CD4-positive, alpha-beta T cell (primary cell): ENCODE data around the gene CHST6. TPM values are rescaled to one million over a fixed set of nuclear protein-coding genes. Genes with fewer than 3 reads are reported as not detected.

ENCODE experiments used
- ATAC-seq: fragments of 200-7000 bp; cut with Tn5 transposase; one replicate; pipeline ENCODE4 v1.10.0; 2022; ENCODE audit warnings: mild to moderate bottlenecking; ENCODE audit not compliant: poor library complexity
- CTCF ChIA-PET: fragments of 350-600 bp; sonication (Branson Sonifier 250); formaldehyde crosslinking; loops from one replicate; lab custom pipeline; 2021; ENCODE audit warnings: antibody characterized with exemption, inconsistent platforms; lab: Charles Lee
- POLR2A ChIA-PET: fragments of 350-600 bp; sonication (Branson Sonifier 250); formaldehyde crosslinking; loops from one replicate; lab custom pipeline; 2021; ENCODE audit warnings: antibody characterized with exemption, inconsistent platforms; lab: Charles Lee
- DNase-seq, 14 experiments: peaks; one replicate each; pipeline ENCODE4 v3.0.0-alpha.2; 2013 to 2020; ENCODE audit warnings: mixed read lengths in 2 of 14
- H3K27ac ChIP-seq, 2 donors: one replicate each; pipeline versions ENCODE4 v1.5.1 to v1.7.0; 2013; ENCODE audit warnings: low read length in 2 of 2, low read depth in 1 of 2, mild to moderate bottlenecking in 1 of 2
- H3K27me3 ChIP-seq, 2 experiments: 1 replicate in 1 of 2; 2 replicates in 1 of 2; pipeline versions ENCODE4 v1.6.1 to v1.7.0; 2013; ENCODE audit warnings: low read length in 2 of 2, control low read depth in 1 of 2, mild to moderate bottlenecking in 1 of 2, moderate library complexity in 1 of 2; ENCODE audit not compliant: insufficient read depth in 2 of 2, control insufficient read depth in 1 of 2
- H3K36me3 ChIP-seq: one replicate; pipeline ENCODE4 v1.6.1; 2013; ENCODE audit warnings: low read length, control low read depth; ENCODE audit not compliant: insufficient read depth
- H3K4me1 ChIP-seq: one replicate; pipeline ENCODE4 v1.6.1; 2013; ENCODE audit warnings: low read length, control low read depth; ENCODE audit not compliant: insufficient read depth
- H3K4me3 ChIP-seq: one replicate; pipeline ENCODE4 v1.5.1; 2013; ENCODE audit warnings: mild to moderate bottlenecking, low read length, moderate library complexity
- H3K9me3 ChIP-seq, 2 experiments: 1 replicate in 1 of 2; 2 replicates in 1 of 2; pipeline versions ENCODE4 v1.6.1 to v1.7.0; 2013; ENCODE audit warnings: low read length in 2 of 2, mild to moderate bottlenecking in 2 of 2, control low read depth in 1 of 2, moderate library complexity in 1 of 2; ENCODE audit not compliant: control insufficient read depth in 1 of 2, insufficient read depth in 1 of 2
- H3K27ac Mint-ChIP-seq: one replicate; pipeline ENCODE4 v1.8.0; 2020; ENCODE audit warnings: mixed read lengths
- H3K27me3 Mint-ChIP-seq: one replicate; pipeline ENCODE4 v1.8.0; 2021; ENCODE audit warnings: mixed read lengths
- H3K36me3 Mint-ChIP-seq: one replicate; pipeline ENCODE4 v1.8.0; 2021; ENCODE audit warnings: low read depth, mixed read lengths
- H3K4me1 Mint-ChIP-seq: one replicate; pipeline ENCODE4 v1.8.0; 2021; ENCODE audit warnings: low read depth, mixed read lengths
- H3K4me3 Mint-ChIP-seq: one replicate; pipeline ENCODE4 v1.8.0; 2020; ENCODE audit warnings: mild to moderate bottlenecking, mixed read lengths
- H3K9me3 Mint-ChIP-seq: one replicate; pipeline ENCODE4 v1.8.0; 2020; ENCODE audit warnings: mixed read lengths
- CTCF ChIP-seq: fragments of 200-600 bp; IDR thresholded peaks from one replicate; pipeline ENCODE4 v1.8.0; 2022; ENCODE audit warnings: antibody characterized with exemption, mild to moderate bottlenecking
- intact Hi-C, 2 experiments: fragments of 100-400 bp; cut with DNase I in 1 of 2; cut with micrococcal nuclease in 1 of 2; formaldehyde crosslinking; loops; one replicate each; pipeline versions ENCODE4 v1.15.1 to v1.9.0; 2023 to 2025; cut with DNase I, micrococcal nuclease
- total RNA-seq, 174 experiments: library from RNA in 2 of 174; stranded (reverse) in 2 of 174; gene quantifications; one replicate each; pipeline ENCODE4 v1.2.3 and lab custom pipeline; 2021 to 2026

The CHST6 gene
- total RNA-seq, 2 experiments from 2014 or later, result not detected

- intact Hi-C loops, result no loop called here
Observed at GRCh38 chr16:75497558-75497957, 2.3 kb upstream of the CHST6 start.

GRCh38 chr16:75494661-75495075 lies 573 bp downstream of the CHST6 start:
- Mint-ChIP-seq H3K4me1 (peaks cover 9% of the 10 kb centered on the region), H3K27ac (no peak overlapping the region), H3K9me3 (no peaks in the 10 kb centered on the region), H3K4me3 (peak overlapping the region; percentile 68), H3K27me3 (peaks cover 45% of the 10 kb centered on the region), H3K36me3 (no peaks in the 10 kb centered on the region)
- Histone ChIP-seq H3K4me1 (peaks cover 8% of the 10 kb centered on the region), H3K27me3 (peaks cover 22 to 29% of the 10 kb centered on the region in 2 experiments), H3K27ac (no peak overlapping the region), H3K4me3 (peak overlapping the region; percentile 12), H3K9me3 (peaks cover 0 to 7% of the 10 kb centered on the region in 2 experiments), H3K36me3 (no peaks in the 10 kb centered on the region)
- ChIA-PET POLR2A (interaction anchor here (0.6 to 1.5 kb wide), 2 partner anchors 23 to 31 kb away, joined by 3 to 4 read pairs; no protein-coding TSS in a partner anchor), CTCF (no interaction called here)
- intact Hi-C loops, result no loop called here
- ATAC-seq, result no peak
- DNase-seq, result no peak
- TF ChIP-seq CTCF, result no peak

More at GRCh38 chr16:75497558-75497957, 2.3 kb upstream of the CHST6 start:
- DNase-seq, result no peak
- H3K4me3 Mint-ChIP-seq, result no peak overlapping the region
- peaks cover 0 to 7% of the 10 kb centered on the region in 2 experiments for H3K9me3 ChIP-seq
- H3K36me3 ChIP-seq, result no peaks in the 10 kb centered on the region
- no peak overlapping the region for H3K27ac ChIP-seq
- no peak overlapping the region for H3K4me3 ChIP-seq
- no peaks in the 10 kb centered on the region for H3K9me3 Mint-ChIP-seq
- H3K27me3 ChIP-seq, result peaks cover 18 to 27% of the 10 kb centered on the region in 2 experiments
- no peak for ATAC-seq
- H3K4me1 Mint-ChIP-seq, result peaks cover 9% of the 10 kb centered on the region
- H3K36me3 Mint-ChIP-seq, result no peaks in the 10 kb centered on the region
- CTCF ChIA-PET, result interaction anchor here (1.1 kb wide), 1 partner anchor 26 kb away, joined by 3 read pairs; no protein-coding TSS in a partner anchor
- H3K27ac Mint-ChIP-seq, result no peak overlapping the region
- TF ChIP-seq CTCF, result no peak
- peaks cover 40% of the 10 kb centered on the region for H3K27me3 Mint-ChIP-seq
- H3K4me1 ChIP-seq, result peaks cover 8% of the 10 kb centered on the region
- POLR2A ChIA-PET, result interaction anchor here (1.9 kb wide), 1 partner anchor 20 kb away, joined by 4 read pairs; no protein-coding TSS in a partner anchor

GRCh38 chr16:75494184-75494583 lies 1.1 kb downstream of the CHST6 start:
- Histone ChIP-seq H3K36me3 (no peaks in the 10 kb centered on the region), H3K4me1 (peaks cover 8% of the 10 kb centered on the region), H3K9me3 (peaks cover 0 to 7% of the 10 kb centered on the region in 2 experiments), H3K27me3 (peaks cover 22 to 29% of the 10 kb centered on the region in 2 experiments), H3K4me3 (no peak overlapping the region), H3K27ac (no peak overlapping the region)
- POLR2A ChIA-PET, result interaction anchor here (1.5 kb wide), 1 partner anchor 23 kb away, joined by 4 read pairs; no protein-coding TSS in a partner anchor
- Mint-ChIP-seq H3K9me3 (no peaks in the 10 kb centered on the region), H3K36me3 (no peaks in the 10 kb centered on the region), H3K4me1 (peaks cover 9% of the 10 kb centered on the region), H3K27me3 (peaks cover 45% of the 10 kb centered on the region), H3K27ac (no peak overlapping the region), H3K4me3 (peak overlapping the region; percentile 68)
- intact Hi-C loops, result no loop called here
- ATAC-seq (no peak), DNase-seq (no peak)
- TF ChIP-seq CTCF, result no peak
- CTCF ChIA-PET, result no interaction called here
